Prostate gland (tissue), 2 donors: ENCODE results near the gene OR52A5. TPM values are rescaled to one million over a fixed set of nuclear protein-coding genes. Genes with fewer than 3 reads are reported as not detected.

Source experiments
- DNase-seq: peaks from one replicate; pipeline ENCODE4 v3.0.0-alpha.2; 2019; ENCODE audit warnings: low spot score
- H3K27ac ChIP-seq, 2 donors: fragments of 200-600 bp; sonication (generic); 2 replicates each; pipeline ENCODE4 v1.5.1; 2017 to 2019
- H3K27me3 ChIP-seq: fragments of 200-600 bp; sonication (generic); replicated peaks from 2 replicates; pipeline ENCODE4 v1.5.1; 2019; ENCODE audit not compliant: insufficient read depth
- H3K36me3 ChIP-seq, 2 donors: fragments of 200-600 bp; sonication (generic); 1 replicate in 1 of 2; 2 replicates in 1 of 2; pipeline versions ENCODE4 v1.5.1 to v1.8.1; 2017 to 2019
- H3K4me1 ChIP-seq: fragments of 200-600 bp; sonication (generic); replicated peaks from 2 replicates; pipeline ENCODE4 v1.5.1; 2019
- H3K4me3 ChIP-seq, 2 donors: fragments of 200-600 bp; sonication (generic); 2 replicates each; pipeline ENCODE4 v1.5.1; 2017 to 2019
- H3K9me3 ChIP-seq: fragments of 200-600 bp; sonication (generic); 2 replicates; pipeline ENCODE4 v1.5.1; 2017
- POLR2A ChIP-seq: fragments of 450-650 bp; IDR thresholded peaks from one replicate; pipeline ENCODE4 v1.6.1; 2016; ENCODE audit warnings: antibody characterized with exemption, mild to moderate bottlenecking
- POLR2AphosphoS5 ChIP-seq: sonication (generic); formaldehyde crosslinking; IDR thresholded peaks from one replicate; pipeline ENCODE4 v1.6.1; 2017; ENCODE audit warnings: antibody characterized with exemption
- WGBS: methylation state at CpG from one replicate; pipeline ENCODE4 v1.1.5; 2018; 5-methylcytosine and 5-hydroxymethylcytosine counted together
- intact Hi-C: fragments of 100-400 bp; cut with DNase I; formaldehyde crosslinking; loops from one replicate; pipeline ENCODE4 v1.14.2; 2022
- total RNA-seq, 2 donors: library from RNA; depleted of rRNA; stranded (reverse); fragments of >200 nt; gene quantifications; one replicate each; pipeline ENCODE4 v1.1.0, GENCODE V29; 2016
- TF ChIP-seq, protein P1 (sequence below), 4 experiments: fragments of 200-600 bp in 2 of 4; fragments of 450-650 bp in 2 of 4; sonication (generic) in 2 of 4; IDR thresholded peaks; 1 replicate in 3 of 4; 2 replicates in 1 of 4; pipeline ENCODE4 v1.5.1; 2016 to 2019; ENCODE audit warnings: antibody characterized with exemption in 4 of 4, mild to moderate bottlenecking in 2 of 4, moderate library complexity in 2 of 4

OR52A5 gene
- total RNA-seq, 2 donors from 2014 or later = not detected

GRCh38 chr11:5115339-5115738, 22.8 kb downstream of the OR52A5 start:
- H3K27me3 ChIP-seq = no peaks in the 10 kb centered on the region
- H3K9me3 ChIP-seq = no peaks in the 10 kb centered on the region
- H3K4me1 ChIP-seq = no peaks in the 10 kb centered on the region
- H3K27ac ChIP-seq = no peak overlapping the region
- no peak overlapping the region for H3K4me3 ChIP-seq
- no peak for DNase-seq
- intact Hi-C loops = no loop called here
- no peak for TF ChIP-seq POLR2A
- TF ChIP-seq POLR2AphosphoS5 = no peak
- TF ChIP-seq, protein P1, sequence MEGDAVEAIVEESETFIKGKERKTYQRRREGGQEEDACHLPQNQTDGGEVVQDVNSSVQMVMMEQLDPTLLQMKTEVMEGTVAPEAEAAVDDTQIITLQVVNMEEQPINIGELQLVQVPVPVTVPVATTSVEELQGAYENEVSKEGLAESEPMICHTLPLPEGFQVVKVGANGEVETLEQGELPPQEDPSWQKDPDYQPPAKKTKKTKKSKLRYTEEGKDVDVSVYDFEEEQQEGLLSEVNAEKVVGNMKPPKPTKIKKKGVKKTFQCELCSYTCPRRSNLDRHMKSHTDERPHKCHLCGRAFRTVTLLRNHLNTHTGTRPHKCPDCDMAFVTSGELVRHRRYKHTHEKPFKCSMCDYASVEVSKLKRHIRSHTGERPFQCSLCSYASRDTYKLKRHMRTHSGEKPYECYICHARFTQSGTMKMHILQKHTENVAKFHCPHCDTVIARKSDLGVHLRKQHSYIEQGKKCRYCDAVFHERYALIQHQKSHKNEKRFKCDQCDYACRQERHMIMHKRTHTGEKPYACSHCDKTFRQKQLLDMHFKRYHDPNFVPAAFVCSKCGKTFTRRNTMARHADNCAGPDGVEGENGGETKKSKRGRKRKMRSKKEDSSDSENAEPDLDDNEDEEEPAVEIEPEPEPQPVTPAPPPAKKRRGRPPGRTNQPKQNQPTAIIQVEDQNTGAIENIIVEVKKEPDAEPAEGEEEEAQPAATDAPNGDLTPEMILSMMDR (IDR thresholded peaks at IDR 0.05) = no peak
- WGBS = 87% methylated on average over 3 of the region's 3 CpGs
- H3K36me3 ChIP-seq = no peaks in the 10 kb centered on the region

DNA sequence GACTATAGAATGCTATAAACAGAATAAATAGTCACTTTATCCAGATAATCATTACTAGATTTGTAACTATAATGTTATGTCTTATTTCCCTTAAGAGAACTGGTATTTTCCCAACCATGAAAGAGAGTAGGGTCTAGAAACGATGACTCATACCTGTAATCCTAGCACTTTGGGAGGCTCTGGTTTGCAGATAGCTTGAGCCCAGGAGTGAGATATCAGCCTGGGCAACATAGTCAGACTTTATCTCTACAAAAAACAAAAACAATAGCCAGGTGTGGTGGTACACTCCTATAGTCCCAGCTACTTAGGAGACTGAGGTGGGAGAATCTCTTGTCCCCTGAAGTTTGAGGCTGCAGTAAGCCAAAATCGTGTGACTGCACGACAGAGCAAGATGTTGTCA, 30.9 kb downstream of the OR52A5 start:
- Histone ChIP-seq H3K9me3 (no peaks in the 10 kb centered on the region), H3K4me3 (no peak overlapping the region), H3K27ac (no peak overlapping the region), H3K27me3 (no peaks in the 10 kb centered on the region), H3K36me3 (no peaks in the 10 kb centered on the region), H3K4me1 (no peaks in the 10 kb centered on the region)
- WGBS = 71% methylated on average over 3 of the region's 3 CpGs
- intact Hi-C loops = no loop called here
- TF ChIP-seq, protein P1 (IDR thresholded peaks at IDR 0.05) = no peak
- TF ChIP-seq POLR2AphosphoS5 = no peak
- no peak for TF ChIP-seq POLR2A
- DNase-seq = no peak

DNA sequence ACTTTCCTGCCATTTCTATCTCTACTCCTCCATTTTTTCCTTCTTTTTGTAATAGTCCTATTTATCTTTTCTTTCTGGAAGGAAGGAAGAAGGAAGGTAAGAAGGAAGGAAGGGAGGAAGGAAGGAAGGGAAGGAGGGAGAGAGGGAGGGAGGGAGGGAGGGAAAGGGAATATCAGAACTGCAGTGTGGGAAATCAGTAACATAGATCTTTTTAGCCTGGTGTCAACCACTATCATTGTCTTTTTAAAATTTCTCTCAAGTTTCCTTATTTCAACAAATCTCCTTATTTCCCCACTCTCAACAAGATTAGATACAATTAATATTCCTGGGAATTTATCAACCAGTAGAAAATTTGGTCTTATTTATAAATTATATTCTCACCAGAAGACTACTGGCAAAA, 35.1 kb downstream of the OR52A5 start:
- Histone ChIP-seq H3K27ac (no peak overlapping the region), H3K36me3 (no peaks in the 10 kb centered on the region), H3K9me3 (no peaks in the 10 kb centered on the region), H3K4me3 (no peak overlapping the region), H3K4me1 (no peaks in the 10 kb centered on the region), H3K27me3 (no peaks in the 10 kb centered on the region)
- intact Hi-C loops = no loop called here
- no peak for DNase-seq
- TF ChIP-seq POLR2A = no peak
- no peak for TF ChIP-seq POLR2AphosphoS5
- TF ChIP-seq, protein P1 (IDR thresholded peaks at IDR 0.05) = no peak

DNA sequence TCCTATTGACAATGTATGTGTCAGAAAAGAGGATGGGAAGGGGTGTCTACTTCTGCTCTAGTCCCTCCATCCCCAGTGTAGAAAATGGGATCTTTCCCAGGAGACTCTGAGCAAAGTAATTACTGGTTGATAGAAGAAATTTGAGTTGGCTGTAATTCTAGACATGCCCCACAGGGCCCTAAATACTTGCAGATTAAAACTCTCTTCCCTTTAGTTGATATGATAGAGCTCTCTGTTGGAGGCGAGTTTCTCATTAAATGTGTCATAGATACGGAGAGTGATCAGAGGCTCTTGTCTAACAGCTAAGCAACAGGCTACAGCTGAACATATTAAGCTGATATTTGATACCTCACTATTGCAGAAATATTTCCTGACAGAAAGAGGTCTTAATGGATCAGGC, 35.9 kb downstream of the OR52A5 start:
- no peaks in the 10 kb centered on the region for H3K4me1 ChIP-seq
- H3K27me3 ChIP-seq = no peaks in the 10 kb centered on the region
- no peak overlapping the region for H3K4me3 ChIP-seq
- H3K27ac ChIP-seq = no peak overlapping the region
- TF ChIP-seq POLR2A = no peak
- TF ChIP-seq, protein P1 (IDR thresholded peaks at IDR 0.05) = no peak
- no peak for TF ChIP-seq POLR2AphosphoS5
- H3K9me3 ChIP-seq = no peaks in the 10 kb centered on the region
- intact Hi-C loops = no loop called here
- H3K36me3 ChIP-seq = no peaks in the 10 kb centered on the region
- 37% methylated on average over 2 of the region's 2 CpGs for WGBS
- DNase-seq = no peak

GRCh38 chr11:5096011-5096410, 42.1 kb downstream of the OR52A5 start:
- H3K9me3 ChIP-seq = no peaks in the 10 kb centered on the region
- intact Hi-C loops = no loop called here
- TF ChIP-seq POLR2AphosphoS5 (no peak), POLR2A (no peak)
- TF ChIP-seq, protein P1 (IDR thresholded peaks at IDR 0.05) = no peak
- H3K4me1 ChIP-seq = no peaks in the 10 kb centered on the region
- no peaks in the 10 kb centered on the region for H3K36me3 ChIP-seq
- DNase-seq = no peak
- H3K27me3 ChIP-seq = no peaks in the 10 kb centered on the region
- no peak overlapping the region for H3K4me3 ChIP-seq
- WGBS = 83% methylated on average over 2 of the region's 2 CpGs
- no peak overlapping the region for H3K27ac ChIP-seq
